ENCODE data around the gene E2F4.

E2F4 gene, protein sequence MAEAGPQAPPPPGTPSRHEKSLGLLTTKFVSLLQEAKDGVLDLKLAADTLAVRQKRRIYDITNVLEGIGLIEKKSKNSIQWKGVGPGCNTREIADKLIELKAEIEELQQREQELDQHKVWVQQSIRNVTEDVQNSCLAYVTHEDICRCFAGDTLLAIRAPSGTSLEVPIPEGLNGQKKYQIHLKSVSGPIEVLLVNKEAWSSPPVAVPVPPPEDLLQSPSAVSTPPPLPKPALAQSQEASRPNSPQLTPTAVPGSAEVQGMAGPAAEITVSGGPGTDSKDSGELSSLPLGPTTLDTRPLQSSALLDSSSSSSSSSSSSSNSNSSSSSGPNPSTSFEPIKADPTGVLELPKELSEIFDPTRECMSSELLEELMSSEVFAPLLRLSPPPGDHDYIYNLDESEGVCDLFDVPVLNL

DNA sequence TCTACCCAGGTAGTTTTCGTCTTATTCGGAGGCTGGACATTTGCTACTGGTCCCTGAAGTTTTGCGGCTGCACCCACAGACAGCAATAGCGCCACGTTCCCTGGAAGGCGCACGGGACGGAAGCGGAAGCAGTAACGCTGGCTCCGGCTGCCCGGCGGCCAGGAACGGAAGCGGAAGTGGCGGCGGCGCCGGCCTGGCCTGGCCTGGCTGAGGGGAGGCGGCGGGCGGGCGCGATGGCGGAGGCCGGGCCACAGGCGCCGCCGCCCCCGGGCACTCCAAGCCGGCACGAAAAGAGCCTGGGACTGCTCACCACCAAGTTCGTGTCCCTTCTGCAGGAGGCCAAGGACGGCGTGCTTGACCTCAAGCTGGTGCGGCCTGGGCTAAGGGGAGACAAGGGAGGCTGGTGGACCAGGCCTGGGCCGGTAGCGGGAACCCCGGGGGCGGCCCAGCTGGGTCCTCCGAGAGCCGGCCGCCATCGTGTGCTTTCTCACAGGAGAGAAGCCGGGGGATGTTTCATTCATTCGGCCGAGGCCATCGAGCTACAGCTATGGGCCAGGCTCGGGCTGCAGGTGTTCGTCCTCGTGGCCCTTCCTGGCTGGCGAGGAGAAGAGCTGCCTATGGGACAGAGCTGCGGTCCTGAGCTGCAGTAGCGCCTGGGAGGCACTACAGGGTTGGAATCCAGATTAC is at the start of gene E2F4:
Gene E2F4 (plus strand): TSS at position 161 of the 687 bp plus-strand sequence. CDS start 73 bp downstream, at position 234.
- no peak for TF ChIP-seq JUND (IDR thresholded peaks at IDR 0.05; ENCODE audit: low read depth)
- in situ Hi-C loops (cut with HindIII; ENCODE audit: low pct_unique_long_range_greater_than_20kb, low sequenced_read_pairs), result no loop called here
- peak; percentile 88 to 95 for DNase-seq (ENCODE audit: low read depth in 1 of 2, low spot score in 1 of 2)

DNA sequence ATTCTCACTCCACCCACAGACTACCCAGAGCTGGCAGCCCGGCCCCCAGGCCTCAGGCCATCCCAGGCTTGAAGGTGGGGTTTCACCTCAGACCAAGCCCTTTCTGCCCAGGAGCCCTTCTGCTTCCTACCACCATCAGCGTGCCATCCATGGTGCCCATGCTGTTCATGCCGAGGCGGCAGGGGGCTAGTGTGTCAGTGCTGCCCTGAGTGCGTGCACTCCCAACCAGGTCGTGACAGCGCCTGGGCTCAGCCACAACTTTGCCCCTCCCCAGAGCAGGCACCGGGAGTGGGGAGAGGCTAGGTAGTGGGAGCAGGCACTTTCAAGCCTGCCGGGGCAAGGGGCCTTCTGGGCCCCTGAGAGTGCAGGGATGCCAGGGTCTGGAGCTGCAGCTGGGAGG is 49.6 kb upstream of the E2F4 start:
- no peak for DNase-seq (ENCODE audit: low read depth in 1 of 2, low spot score in 1 of 2)
- TF ChIP-seq JUND (IDR thresholded peaks at IDR 0.05; ENCODE audit: low read depth), result no peak
- in situ Hi-C loops (cut with HindIII; ENCODE audit: low pct_unique_long_range_greater_than_20kb, low sequenced_read_pairs), result no loop called here

DNA sequence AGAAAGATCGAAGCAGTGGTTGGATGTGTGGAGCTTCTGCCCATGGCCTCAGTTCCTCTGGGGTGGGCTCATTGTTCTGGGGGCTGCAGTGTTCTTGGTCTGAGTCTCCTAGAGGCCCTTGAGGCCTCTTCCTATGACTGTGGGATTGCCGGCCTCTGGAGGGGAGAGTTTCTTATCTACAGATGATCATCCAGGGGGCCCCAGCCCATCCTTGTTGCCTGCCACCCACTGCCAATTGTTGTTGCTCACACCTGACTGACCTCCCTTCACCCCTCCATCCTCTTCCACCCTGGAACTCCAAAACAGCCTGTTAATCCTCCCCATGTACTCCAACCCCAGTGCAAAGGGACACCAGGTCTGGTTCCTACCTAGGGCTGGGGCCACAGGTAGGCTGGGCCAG is 47.0 kb upstream of the E2F4 start:
- no peak for DNase-seq (ENCODE audit: low read depth in 1 of 2, low spot score in 1 of 2)
- TF ChIP-seq JUND (IDR thresholded peaks at IDR 0.05; ENCODE audit: low read depth), result no peak
- in situ Hi-C loops (cut with HindIII; ENCODE audit: low pct_unique_long_range_greater_than_20kb, low sequenced_read_pairs), result no loop called here

DNA sequence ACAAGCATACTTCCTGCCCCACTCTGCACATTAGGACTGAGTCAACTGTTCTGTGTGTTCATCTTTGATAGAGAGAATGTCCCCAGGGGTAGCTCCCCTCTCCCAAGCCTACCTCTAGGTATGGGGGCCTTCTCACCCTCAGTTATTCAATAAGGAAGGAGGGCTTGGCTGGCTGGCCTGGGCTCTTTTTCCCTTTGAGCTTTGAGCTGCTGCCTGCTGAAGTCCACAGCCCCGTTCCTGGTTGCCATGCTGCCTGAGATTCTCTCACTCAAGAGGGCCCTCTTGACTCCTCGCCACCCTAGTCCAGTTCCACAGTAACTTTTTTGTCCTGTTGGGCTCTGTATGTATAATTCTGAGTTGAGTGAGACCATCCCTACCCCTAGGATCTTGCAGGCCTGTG is 46.2 kb upstream of the E2F4 start:
- no peak for TF ChIP-seq JUND (IDR thresholded peaks at IDR 0.05; ENCODE audit: low read depth)
- DNase-seq (ENCODE audit: low read depth in 1 of 2, low spot score in 1 of 2), result no peak
- in situ Hi-C loops (cut with HindIII; ENCODE audit: low pct_unique_long_range_greater_than_20kb, low sequenced_read_pairs), result no loop called here

DNA sequence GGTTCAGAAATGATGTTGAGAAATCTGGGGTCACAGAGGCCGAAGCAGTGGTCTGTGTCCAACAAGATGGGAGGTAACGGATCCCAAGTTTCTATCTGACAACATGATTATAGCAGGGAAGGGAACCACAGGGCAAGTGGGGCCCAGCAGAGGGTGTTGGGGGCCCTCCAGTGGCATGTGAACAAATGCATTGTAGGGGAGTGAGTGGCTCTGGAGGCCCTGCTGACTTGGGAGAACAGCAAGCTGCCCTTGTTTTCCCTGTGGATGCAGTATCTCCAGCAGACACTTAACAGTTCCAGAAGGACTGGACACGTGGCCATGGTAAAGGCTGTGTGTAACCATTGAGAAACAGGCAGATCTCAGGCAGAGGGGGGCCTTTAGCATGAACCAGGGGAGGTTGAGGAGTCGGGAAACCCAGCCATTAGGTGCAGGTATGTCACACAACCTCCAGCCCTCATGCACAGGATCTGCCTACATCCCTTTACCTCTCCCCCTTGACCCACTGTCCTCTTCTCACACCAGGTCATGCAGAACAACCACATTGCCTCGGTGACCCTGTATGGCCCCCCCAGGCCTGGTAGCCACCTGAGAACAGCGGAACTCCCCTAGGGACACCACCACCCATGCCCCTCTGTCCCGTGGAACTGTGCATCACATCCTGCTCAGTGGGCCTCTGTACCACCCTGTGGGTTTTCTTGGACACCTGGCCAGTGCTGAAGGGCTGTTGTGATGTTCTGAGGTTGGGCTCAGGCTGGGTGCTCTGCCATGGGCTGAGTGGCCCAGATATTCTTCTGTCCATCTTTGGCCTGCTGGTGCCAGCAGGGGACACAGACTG is 45.2 kb upstream of the E2F4 start:
- no peak for DNase-seq (ENCODE audit: low read depth in 1 of 2, low spot score in 1 of 2)
- in situ Hi-C loops (cut with HindIII; ENCODE audit: low pct_unique_long_range_greater_than_20kb, low sequenced_read_pairs), result no loop called here
- no peak for TF ChIP-seq JUND (IDR thresholded peaks at IDR 0.05; ENCODE audit: low read depth)

DNA sequence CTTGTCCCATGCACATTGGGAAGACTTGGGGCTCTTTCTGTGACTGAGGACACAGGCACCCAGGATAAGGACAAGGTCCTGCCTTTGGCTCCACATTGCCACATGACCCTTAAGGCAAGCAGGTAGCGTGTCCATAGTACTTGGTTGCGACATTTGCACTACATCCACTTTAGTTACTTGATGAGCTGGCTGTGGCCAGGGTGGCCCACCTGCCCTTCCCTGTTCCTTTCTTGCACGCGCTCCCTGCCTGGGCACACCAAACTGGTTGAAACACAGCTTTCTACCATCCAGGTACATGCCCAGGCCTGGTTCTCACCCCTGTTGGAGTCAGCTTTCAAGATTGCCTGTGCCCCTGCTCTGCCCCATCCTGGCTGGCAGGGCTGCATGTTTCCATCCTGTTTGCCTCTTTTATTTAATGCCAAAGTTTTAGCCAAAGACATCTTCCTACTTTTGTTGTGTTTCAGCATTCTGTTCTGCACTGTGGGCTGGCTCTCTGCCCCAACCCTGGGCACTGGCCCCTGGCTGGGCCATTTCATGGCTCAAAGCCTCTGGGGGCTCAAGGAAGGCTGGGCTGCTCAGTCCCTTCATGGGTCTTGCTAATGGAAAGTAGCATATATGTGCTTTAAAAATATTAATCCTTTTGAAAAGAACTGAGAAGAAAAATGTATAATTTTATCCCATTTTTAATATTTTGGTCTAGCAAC is 44.4 kb upstream of the E2F4 start:
- DNase-seq (ENCODE audit: low read depth in 1 of 2, low spot score in 1 of 2), result no peak
- in situ Hi-C loops (cut with HindIII; ENCODE audit: low pct_unique_long_range_greater_than_20kb, low sequenced_read_pairs), result no loop called here
- TF ChIP-seq JUND (IDR thresholded peaks at IDR 0.05; ENCODE audit: low read depth), result no peak

DNA sequence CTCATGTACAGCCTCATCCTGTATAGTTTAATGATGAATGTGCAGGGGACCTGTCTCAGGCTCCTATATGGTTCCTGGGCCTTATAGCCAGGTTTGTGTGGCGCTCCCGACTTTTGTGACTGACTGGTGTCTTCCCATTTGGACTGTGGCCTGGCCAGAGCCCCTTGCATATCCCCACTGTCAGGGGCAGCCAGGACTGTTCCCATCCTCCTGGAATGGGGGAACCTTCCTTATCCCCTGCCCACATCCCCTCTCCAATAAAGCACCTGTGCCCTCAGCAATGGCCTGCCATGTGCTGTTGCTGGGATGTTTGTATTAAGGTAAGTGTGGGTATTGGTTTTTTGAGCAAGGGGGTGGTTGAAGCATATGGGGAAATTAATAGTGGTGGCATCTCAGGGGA is 43.7 kb upstream of the E2F4 start:
- no peak for DNase-seq (ENCODE audit: low read depth in 1 of 2, low spot score in 1 of 2)
- in situ Hi-C loops (cut with HindIII; ENCODE audit: low pct_unique_long_range_greater_than_20kb, low sequenced_read_pairs), result no loop called here
- TF ChIP-seq JUND (IDR thresholded peaks at IDR 0.05; ENCODE audit: low read depth), result no peak

DNA sequence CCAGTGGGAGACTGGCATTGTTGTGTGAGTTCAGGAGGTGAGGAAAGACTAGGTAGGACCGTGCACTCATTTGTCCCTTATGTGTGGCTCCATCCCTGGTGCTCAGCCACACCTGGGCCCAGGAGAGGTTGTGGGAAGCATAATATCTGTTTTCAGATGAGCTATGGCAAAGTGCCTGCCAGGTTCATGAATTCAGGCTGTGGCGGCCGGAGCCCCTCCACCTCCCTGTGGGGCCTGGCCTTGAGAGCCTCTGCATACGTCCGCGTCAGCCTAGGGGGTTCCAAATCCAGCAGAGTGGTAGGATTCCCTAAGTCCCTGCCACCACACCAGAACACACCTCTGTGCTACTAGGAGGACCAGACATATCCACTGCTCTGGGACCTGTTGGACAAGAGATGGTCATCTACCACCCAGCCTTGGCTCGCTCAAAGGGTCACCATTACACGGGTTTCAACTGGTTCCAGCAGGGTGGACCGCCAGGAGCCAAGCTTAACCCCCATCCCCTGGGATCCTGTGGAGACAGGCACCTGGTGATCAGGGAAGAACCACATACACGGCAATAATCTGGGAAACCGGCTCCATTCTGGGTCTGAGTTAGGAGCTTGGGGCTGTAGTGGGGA is 43.2 kb upstream of the E2F4 start:
- no peak for DNase-seq (ENCODE audit: low read depth in 1 of 2, low spot score in 1 of 2)
- TF ChIP-seq JUND (IDR thresholded peaks at IDR 0.05; ENCODE audit: low read depth), result no peak
- in situ Hi-C loops (cut with HindIII; ENCODE audit: low pct_unique_long_range_greater_than_20kb, low sequenced_read_pairs), result no loop called here

DNA sequence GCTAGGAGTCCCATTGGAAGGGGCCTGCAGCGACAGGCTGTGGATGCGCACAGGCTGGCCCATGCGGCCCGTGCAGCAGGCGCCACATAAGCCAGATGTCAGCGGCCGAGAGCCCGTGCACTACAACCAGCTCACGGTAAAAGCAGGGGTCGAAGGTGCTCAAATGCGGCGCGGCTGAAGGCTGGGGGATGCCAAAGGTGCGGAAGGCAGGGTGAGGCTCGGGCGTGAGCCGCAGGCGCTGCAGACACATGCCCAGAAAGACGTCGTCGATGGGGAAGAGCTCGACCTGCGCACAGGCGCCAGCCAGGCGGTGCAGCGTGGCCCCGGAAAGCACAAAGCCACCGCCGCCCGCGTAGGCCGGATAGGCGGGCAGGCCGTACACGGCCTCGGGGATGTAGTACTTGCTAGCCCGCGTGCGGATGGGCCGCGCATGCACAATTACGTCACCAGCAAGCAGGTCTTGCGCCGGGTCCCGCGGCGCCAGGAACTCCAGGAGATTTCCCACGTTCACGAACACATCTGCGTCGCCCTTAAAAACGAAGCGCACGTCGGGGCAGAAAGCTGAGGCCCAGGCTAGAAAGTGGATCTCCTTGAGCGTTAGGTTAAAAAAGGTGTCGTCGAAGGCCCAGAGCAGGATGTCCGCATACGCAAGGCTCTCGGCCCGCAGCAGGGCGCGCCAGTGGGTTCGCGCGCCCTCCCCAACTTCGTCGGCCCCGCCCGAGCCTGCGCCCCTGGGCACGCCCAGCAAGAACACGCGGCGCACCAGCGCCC is 42.5 kb upstream of the E2F4 start:
- no peak for TF ChIP-seq JUND (IDR thresholded peaks at IDR 0.05; ENCODE audit: low read depth)
- in situ Hi-C loops (cut with HindIII; ENCODE audit: low pct_unique_long_range_greater_than_20kb, low sequenced_read_pairs), result no loop called here
- DNase-seq (ENCODE audit: low read depth in 1 of 2, low spot score in 1 of 2), result no peak

DNA sequence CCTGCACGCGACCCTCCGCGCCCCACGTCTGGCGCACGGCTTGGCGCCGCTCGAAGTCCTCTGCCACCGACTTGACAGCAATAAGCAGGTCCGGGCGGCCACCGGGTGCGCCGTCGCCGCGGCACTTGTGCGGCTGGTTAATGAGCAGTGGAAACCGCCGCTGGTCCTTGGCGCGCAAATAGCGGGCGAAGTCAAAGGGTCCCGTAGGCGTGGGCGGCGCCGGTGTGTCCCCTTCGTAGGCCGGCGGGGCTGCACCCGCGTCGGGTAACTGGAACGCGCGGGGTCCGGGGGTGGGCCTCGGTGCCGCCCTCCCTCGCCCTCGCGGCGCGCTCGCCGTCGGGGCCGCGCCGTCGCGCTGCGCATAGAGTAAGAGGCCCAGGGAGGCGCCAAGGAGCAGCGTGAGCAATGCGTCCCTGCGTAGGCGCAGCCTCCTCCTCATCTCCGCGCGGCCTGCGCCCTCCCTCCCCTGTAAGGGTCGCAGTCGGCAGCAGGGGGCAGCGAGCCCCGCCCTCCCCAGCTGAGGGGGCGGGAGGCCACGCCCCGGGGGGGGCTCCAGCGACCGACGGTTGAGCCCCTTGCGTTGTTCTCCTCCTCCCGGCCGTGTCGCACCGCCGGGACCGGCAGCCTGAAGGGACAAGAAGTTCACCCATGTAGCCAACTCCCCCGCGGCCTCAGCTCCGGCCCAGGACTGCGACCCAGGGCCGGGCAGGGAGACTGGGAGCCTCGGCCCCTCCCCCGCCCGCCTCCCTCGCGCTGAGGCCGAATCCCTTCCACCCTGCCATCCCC is 41.7 kb upstream of the E2F4 start:
- DNase-seq (ENCODE audit: low read depth in 1 of 2, low spot score in 1 of 2), result no peak
- no peak for TF ChIP-seq JUND (IDR thresholded peaks at IDR 0.05; ENCODE audit: low read depth)
- in situ Hi-C loops (cut with HindIII; ENCODE audit: low pct_unique_long_range_greater_than_20kb, low sequenced_read_pairs), result no loop called here
